Keratinocyte (primary cell): ENCODE measurements around the gene SELENOW.

Experiments
- CTCF ChIP-seq, 3 experiments: IDR thresholded peaks in 1 of 3; conservative IDR thresholded peaks in 1 of 3; optimal IDR thresholded peaks in 1 of 3; 2 replicates in 2 of 3; 3 replicates in 1 of 3; pipeline versions ENCODE3 to v1.5.1; 2011; ENCODE audit warnings: low read length in 3 of 3, mild to moderate bottlenecking in 3 of 3, moderate library complexity in 2 of 3, control low read depth in 1 of 3, inconsistent platforms in 1 of 3; ENCODE audit not compliant: insufficient read depth in 2 of 3; ENCODE audit errors: extremely low read depth in 1 of 3
- EZH2 ChIP-seq: IDR thresholded peaks from one replicate; pipeline ENCODE4 v1.6.1; 2012; ENCODE audit warnings: inconsistent platforms, mild to moderate bottlenecking, low read length, moderate library complexity

GRCh38 chr19:47762615-47763308 lies 15.7 kb upstream of the SELENOW start:
- TF ChIP-seq CTCF (optimal IDR thresholded peaks at IDR 0.05 in 1 of 3, IDR thresholded peaks at IDR 0.05 in 1 of 3, conservative IDR thresholded peaks at IDR 0.05 in 1 of 3; ENCODE audit: extremely low read depth in 1 of 3, insufficient read depth in 2 of 3, low read length in 3 of 3): no peak
- TF ChIP-seq EZH2: no peak
